Inferior parietal cortex (tissue), 1 donor: ENCODE measurements around the gene RAMACL.

Source experiments
- DNase-seq: peaks from one replicate; pipeline ENCODE4 v3.0.0-alpha.2; 2016; ENCODE audit errors: extremely low spot score

RAMACL gene

DNA sequence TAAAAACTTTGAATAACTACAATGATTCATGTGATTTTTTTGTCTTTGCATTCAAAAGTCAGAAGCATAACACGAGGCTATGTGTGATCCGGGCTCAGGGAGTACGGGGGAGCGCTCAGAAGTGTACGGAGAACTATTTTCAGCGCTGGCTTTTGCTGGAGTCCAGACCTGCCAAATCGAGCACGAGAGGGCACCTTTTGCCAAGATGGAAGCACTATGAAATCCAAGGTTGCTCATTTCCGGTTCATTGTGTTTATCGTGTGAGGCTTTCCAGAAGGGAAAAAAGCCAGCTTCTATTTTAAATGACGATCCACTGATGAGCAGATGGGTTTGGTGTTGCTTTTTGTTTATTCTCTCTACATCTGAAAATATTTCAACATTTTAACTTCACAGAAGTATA is 11.3 kb downstream of the RAMACL start:
- DNase-seq, result peak; percentile 62

DNA sequence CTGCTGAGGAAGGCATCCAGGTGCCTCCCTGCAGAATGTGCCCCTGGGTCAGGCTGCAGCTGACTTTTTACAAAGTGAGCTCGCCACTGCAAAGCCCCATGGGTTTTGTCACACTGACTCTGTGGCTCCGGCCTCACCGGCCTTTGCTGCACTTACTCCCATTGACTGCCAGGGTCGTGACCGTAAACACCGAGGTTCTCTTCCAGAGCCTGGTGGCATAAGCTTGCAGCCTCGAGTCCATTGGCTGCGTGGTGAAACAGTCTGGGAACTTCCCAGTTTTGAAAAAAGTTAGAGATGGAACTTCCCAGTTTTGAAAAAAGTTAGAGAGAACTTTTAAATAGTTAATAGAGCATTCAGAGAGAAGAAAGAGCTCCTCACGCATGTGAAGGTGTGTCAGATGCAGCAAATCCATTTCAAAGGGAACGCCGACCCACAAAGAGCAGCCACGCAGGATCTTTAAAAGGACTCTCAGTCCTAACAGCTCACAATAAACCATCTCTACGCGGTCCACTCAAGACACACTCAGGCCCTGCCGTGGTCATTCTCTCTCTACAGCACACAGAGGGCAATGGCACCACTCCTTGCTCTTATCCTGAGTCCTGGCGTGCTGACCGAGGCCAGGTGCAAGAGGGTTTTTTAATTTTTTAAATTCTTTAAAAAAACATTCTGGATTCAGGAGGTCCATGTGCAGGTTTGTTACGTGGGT is 12.8 kb downstream of the RAMACL start:
- no peak for DNase-seq

DNA sequence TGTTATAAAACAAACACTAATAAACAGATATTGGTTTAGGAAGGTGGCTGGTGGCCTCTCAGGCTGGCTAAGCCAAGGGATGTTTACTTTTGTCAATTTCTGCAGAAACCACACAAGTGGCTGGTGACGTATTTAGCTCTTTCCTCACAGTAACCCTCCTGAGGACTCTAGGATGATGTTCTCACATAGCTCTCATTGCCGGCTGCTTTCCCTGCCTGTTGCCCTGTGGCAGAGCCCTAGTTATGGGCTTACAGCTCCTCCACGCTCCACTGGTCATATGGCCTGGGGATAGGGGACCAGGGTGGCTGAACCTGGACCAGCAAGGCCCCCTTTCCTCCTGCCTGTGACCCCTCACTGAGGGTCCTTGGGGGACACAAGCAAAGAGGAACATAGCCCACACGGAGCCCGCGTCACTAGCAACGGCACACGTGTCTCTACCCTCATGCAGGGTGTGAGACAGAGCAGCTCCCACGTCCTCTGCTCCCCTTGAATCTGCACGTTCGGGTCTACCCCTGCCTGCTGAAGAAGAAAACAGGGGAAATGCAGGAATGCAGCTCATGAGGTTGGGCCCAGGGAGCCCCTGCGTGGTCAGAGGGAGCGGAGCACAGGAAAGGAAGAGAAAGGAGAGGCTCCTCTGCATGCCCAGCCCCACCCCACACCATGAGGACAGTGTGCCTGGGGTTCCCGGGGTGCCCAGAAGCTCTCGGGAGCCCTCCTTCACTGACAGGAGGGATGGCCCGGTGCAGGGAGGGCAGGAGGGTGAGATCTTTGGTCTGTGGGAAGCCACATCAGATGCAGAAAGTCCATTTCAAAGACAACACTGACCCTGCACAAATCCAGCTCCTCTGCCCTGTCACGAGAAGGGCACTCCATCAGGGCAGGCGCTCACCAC is 13.9 kb downstream of the RAMACL start:
- DNase-seq, result no peak

DNA sequence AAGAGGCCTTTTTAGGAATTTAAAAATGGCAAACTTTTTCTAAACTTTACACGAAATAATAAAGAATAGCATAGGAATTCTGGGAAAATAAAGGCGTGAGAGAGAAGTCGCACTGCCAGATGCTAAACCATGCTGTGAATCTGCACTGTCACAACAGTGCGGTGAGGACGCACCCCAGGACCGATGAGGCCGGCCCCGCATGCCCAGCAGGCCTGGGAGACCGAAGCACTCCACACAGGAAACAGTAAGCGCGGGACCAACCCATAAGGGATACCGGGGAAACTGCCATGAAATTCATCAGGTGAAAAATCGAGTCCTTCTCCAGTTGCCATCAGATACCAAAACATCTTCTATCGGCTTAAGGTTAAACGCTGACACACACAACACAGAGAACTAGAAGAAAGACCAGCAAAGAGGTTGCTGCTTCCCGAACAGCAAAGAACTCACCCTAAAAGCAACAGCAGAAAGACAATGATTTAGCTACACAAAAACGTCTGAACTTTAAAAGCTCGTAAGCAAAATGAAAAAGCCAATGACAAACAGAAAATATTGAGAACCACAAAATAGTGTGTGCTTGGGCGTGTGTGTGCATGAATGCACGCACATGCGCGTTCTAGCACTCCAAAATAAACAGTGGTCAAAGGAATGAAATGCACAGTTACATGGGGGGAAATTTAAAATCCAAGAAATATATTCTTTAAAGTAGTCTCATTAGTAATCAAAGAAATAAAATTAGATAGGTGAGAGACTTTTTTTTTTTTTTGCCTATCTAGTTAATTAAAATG is 15.4 kb downstream of the RAMACL start:
- DNase-seq, result no peak

DNA sequence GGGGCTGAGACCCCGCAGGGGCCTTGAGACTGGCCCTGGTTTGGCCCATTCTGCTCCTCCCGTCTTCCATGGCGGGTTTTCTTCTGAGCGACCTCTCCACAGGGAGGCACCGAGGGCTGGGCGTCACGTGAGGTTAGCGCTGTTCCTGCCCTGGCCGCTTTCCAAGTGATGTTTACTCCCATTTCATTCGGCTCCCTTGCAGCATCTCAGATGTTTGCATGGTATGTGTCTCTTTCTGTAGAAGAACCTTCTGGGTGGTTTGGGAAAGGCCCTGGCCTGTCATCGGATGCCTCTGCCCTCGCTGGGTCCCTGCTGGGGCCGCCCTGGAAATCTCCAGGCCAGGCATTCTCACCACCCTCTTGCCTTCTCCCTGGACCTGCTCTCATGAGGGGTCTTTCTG is 17.3 kb downstream of the RAMACL start:
- no peak for DNase-seq

DNA sequence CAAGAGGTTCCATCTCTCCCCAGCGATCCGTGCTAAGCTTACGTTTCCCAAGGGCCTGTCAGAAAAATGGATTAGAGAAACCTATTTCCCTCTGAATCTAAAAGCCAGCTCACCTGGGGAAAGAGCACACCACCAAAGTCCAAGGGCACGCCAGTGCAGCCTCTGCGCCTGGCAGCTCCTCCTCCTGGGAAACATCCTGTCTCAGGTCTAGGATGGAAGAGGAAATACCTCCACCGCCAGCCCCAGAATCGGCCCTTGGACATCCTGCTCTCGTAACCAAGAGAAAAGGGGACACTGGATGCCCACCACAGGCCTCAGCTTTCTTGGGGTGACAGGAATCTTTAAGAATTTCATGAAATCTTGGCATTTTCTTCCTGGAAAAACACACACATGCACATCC is 18.7 kb downstream of the RAMACL start:
- no peak for DNase-seq

DNA sequence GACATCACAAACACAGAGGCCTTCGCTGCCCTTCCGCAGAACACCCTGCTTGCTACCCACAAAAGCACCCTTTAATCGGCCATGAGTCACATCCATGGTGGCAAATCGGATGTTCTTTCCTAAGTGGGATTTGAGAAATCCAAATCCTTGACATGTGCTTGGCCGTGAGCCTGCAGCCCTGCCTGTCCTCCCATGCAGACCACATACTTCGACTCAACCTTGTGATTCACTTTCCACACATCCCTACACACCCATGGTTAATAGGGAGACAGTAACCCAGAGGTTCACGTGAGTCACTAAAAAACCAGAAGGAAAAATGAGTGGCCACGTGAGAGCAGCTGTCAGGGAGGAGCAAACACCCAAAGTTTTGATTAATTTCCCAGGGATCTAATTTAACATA is 19.4 kb downstream of the RAMACL start:
- no peak for DNase-seq

DNA sequence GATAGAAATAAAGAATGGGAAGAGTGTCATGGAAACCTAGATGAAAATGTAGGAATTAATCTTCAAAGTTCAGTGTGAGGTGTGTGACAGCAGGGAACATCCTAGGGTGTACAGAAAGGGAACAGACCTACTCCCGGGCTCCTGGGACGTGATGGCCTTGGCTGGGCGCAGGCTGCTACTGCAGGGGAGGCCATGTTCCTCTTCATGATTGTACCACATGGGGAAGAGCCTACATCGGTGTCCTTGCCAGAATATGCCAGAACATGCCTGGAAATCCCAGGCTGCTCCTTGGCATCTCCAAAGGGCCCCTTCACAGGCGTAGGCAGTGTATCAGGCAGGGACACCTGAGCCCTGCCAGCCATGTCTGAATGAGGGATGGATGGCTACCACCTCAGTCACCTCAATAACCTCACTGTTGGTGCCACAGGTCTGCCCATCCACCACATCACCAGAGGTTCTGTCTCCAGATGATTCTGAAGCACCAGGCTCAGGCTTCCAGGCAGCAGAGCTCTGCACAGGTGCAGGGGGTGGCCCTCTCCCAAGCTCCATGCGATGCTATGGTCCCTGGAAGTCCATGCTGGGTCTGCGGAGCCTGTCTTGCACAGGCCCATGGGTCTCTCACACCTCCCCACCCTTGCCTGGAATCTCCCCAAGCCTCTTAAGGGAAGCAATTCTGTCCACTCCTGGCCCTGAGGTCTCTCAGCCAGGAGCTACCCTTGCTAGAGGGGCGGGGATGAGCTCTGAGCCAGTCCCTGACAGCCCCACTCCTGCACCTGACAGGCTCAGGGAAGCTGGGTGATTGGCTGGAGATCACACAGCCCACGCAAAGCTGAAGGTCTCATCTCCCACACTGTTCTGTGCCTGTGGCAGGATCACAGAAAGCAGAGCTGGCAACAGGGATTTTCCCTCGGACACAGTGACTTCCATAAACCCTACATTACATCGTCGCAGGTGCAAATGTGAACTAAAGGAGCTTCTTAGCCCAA is 20.2 kb downstream of the RAMACL start:
- no peak for DNase-seq

DNA sequence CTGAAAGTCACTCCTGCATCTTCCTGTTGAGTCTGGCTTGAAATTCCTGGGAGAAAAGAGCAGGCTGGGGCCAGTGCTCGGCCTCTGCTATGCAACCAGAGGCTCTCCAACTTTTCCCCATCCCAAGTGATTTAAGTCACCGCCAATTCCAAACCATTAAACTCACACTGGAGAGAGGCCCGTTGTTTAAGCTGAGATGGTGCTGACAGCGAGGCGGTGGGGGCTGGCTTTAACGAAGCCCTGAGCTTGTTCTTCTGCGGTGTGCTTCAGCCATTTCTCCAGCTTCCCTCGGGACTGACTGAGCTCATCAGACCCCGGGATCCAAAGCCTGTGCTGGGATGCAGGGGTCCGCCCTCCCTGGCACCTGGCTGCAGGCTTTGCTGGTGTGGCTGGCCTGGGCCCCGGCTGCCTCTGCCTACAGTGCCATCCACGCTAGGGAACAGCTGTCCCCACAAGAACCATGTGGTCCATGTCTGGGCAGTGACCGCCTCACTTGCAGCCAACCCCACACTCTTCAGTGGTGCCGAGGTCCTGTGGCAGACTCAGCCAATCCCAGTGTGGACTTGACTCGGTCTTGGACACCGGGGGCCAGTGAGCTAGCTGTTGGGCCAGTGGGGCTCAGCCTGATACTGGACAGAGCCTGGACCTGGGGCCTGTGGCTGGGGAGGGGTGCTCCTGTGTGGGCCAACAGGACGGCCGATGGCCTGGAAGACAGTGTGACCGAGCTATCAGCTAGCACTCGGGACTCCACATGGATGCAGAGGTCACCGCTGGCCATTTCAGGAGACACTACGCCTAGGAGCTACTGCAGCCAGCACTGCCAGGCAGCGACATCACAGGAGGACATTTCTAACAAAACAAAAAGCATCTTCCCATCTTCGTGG is 21.2 kb downstream of the RAMACL start:
- DNase-seq, result no peak

DNA sequence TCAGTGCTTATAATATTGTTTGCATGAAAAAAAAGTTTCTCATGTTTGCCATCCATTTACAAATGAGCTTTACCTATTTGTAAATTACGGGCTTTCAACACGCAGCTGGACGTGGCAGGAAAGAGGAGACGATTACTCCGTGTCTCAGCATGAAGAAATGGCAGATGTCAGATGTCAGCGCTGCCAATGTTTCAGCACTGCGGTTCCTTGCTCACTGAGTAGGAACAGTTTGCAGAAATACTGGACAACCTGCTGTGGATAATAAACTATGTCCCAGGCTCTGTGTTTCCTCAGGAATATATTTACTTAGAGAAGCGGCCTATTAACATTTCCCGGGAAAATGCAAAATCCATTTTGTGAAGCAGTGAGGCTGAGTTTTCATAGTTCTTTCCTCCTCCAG is 22.7 kb downstream of the RAMACL start:
- no peak for DNase-seq

DNA sequence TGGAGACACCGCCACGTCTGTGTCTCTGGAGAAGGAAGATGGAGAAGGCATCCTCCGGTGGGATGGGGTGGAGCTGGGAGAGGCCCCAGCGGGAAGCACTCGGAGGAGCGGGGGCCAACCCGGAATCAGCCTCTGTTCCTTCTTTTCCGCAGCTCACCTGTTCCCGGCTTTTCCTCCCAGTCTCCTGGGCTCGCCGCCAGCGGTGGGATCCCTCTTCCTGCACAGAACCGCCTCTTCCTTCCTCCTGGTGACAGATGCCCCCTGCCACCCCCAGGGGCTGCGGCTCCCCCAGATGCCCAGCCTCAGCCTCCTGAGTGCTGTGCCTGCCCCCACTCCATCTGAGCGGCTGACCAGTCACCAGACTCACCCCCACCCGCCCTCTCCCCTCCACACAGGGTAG is 23.3 kb downstream of the RAMACL start:
- no peak for DNase-seq

DNA sequence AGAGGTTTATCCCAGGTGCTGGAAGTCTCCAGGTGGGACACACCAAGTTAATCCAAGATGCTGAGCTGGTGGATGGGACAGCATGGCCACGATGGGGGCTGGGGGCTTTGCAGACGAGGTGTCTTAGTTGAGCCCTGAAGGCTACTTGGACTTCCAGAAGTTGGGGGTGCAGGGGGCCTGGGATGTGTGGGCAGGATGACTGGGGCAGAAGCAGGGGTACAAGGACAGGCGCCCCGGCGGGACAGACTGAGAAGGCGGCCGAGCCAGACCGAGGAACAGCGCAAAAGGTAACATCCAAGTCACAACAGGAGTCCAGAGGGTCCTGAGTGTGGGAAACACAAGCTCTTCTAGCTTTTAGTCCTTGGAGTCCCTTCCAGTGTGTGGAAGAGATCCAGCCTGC is 23.8 kb downstream of the RAMACL start:
- no peak for DNase-seq

DNA sequence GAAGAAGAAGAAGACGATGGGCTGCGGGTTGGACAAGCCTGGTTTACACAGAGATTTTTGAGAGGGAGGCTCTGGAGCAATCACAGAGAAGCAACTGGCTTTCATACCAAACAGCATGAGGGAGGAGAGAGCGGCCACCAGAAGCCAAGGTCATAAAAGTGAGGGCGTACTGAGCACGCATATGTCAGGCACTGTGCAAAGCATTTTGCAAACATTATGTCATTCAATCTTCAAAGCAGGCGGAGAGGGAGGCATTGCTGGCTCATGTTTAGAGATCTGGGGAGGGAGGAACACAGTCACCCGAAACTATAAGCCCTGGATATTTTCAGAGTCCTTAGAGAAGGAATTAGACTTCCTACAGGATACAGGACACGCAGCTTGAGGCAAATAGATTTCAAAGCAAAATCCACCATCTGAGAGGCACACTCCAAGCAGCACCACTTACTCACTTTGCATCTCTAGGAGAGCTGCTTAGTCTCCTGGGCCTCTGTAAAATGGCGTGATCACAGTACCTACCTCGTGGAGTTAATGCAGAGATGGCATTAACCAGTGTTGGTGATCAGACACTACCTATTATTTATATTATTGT is 24.6 kb downstream of the RAMACL start:
- DNase-seq, result no peak

DNA sequence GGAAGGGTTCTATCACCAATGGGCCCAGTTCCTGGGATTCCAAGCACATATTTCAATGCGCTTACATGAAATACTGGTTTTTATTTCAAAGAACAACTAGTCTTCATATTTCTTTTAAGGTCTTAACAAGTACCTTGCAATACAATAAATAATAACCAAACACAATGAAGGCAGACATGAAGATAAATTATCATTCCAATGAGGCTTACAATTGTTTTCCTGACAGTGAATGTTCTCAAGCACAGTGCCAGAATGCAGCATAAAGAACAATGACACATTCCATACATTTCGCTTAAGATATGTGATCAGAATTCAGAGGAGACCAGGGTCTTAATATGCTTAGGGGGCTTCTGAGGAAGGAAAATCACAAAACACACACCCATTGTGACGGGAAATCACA is 26.3 kb downstream of the RAMACL start:
- no peak for DNase-seq

DNA sequence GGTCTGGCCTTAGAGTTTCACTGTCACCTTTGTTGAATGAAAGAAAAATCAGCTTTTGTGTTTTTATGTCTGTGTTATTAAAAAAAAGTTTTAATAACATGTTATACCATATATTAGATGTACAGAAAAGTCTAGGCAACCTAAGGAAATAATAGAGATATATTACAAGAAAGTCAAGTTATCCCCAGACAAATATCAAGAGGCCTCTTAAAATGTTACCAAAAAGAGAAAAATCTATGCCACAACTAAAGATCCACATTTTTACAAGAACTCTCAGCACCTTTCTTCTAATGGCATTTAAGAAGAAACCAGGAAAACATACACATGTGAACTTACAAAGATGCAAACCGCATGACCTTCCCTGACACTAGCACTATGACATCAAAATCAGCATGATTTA is 26.8 kb downstream of the RAMACL start:
- no peak for DNase-seq

DNA sequence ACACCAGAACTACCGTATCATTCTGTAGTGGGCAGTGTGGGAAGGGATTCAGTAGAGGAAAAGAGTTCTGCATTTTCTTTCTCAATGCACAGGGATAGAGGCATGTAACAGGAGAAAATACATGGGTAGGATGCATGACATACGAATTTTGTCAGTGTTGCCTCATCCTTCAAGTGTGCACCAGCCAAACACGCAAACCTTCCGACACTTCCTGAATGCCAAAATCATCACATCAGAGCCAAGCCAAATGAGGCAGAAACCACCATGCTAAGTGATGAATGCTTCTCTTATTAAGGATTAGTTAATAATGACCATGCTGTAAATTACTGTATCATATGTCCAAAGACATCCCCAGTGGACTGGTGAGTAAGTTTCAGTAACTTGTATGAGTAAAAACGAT is 27.3 kb downstream of the RAMACL start:
- DNase-seq, result no peak

DNA sequence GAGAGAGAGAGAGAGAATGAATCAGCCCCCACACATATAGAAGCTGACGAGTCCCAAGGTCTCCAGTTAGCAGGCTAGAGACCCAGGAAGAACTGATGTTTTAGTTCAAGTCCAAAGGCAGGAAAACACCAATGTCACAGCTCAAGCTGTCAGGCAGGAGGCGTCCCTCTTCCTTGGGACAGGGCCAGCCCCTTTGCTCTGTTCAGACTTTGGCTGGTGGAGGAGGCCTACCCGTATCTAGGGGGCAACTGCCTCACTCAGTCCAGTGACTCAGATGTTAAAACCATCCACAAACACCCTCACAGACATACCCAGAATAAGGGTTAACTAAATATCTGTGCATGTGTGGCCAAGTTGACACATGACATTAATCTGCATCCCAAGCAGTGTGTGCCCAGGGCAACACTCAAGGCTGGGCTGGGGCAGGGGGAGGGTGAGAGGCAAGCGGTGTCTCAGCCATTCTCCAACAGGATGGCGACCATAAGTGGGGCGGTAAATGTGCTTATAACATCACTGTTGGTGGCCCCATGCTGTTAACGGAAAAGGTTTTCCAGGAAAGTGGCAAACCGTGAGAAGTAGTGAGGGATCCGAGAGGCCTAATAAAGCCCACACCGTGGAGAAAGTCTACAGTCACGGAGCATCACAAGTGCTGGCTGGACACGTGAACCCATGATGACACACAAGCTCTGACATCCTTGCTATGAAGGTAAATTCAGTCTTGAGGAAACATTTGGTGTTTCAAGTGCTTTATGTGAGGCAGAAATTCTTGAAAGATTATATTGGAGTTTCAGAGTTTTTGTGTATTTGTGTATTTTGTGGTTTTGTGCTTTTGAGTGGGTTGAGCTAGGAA is 28.1 kb downstream of the RAMACL start:
- no peak for DNase-seq

DNA sequence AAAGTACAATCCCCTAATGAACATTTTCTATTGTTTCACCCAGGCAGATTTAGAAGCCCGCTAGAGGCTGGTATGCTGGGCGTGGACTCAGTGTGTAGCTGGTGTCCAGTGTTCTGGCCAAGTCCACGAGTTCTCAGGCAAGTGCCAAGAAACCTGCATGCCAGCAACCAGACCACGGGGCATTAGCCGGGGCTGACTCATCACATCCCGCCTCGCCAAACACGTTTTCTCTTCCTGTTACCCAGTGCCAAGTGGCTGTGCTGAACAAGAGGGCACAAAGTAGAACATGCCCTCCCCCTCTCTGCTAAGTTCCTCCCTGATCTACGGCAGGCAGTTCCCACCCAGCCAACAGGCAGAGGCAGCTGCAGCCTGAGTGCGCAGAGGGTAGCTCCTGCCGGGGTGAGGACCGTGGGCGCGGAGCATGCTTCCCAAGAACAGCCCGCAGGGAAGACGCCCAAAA is 29.6 kb downstream of the RAMACL start:
- peak; percentile 84 for DNase-seq

DNA sequence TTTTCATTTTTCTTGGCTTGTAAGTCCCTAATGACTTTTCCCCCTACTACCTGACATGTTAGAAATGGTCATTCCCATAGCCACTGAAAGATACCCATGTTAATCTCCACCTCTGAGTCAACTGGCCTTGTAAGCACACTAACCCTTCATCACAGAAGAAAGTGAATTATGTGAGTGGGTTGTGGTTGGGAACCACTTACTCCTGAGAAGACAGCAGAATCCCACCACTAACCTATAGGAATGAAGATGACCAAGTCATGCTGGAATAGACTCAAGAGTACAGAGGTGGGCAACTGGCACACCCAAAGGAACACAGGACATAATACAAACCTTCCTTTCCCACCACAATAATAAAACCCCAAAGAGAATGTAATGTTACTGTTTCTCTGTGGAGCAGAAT is 30.1 kb downstream of the RAMACL start:
- no peak for DNase-seq
